Measurements from ENCODE around the gene COL24A1.

- TF ChIP-seq CTCF (IDR thresholded peaks at IDR 0.05; ENCODE audit: low read length), result no peak
- no peak for TF ChIP-seq EZH2 (IDR thresholded peaks at IDR 0.05; ENCODE audit: borderline replicate concordance, low read length)
Measured at GRCh38 chr1:85689775-85690404, 466.7 kb downstream of the COL24A1 start.

Measured in OCI-LY1 (cell line).